Natural killer cell (primary cell): ENCODE data around the gene ATP1B3. TPM values are rescaled to one million over a fixed set of nuclear protein-coding genes. Genes with fewer than 3 reads are reported as not detected.

Source experiments
- ATAC-seq, 3 donors: fragments of 150-1000 bp in 2 of 3; fragments of 200-7000 bp in 1 of 3; cut with Tn5 transposase; 1 replicate in 1 of 3; 2 replicates in 2 of 3; pipeline ENCODE4 v1.10.0; 2021; ENCODE audit warnings: mild to moderate bottlenecking in 2 of 3, moderate library complexity in 2 of 3
- DNase-seq, 2 donors: peaks; one replicate each; pipeline versions ENCODE4 v3.0.0 to v3.0.0-alpha.2; 2013 to 2021; ENCODE audit warnings: mixed read lengths in 1 of 2
- H3K27ac ChIP-seq: one replicate; pipeline ENCODE4 v1.5.1; 2013; ENCODE audit warnings: mild to moderate bottlenecking, low read length
- H3K27me3 ChIP-seq: one replicate; pipeline ENCODE4 v1.6.1; 2013; ENCODE audit warnings: low read length; ENCODE audit not compliant: control insufficient read depth, insufficient read depth
- H3K36me3 ChIP-seq: one replicate; pipeline ENCODE4 v1.6.1; 2013; ENCODE audit warnings: low read length; ENCODE audit not compliant: control insufficient read depth, insufficient read depth
- H3K4me1 ChIP-seq: one replicate; pipeline ENCODE4 v1.6.1; 2013; ENCODE audit warnings: low read length; ENCODE audit not compliant: control insufficient read depth, insufficient read depth
- H3K4me3 ChIP-seq: one replicate; pipeline ENCODE4 v1.5.1; 2013; ENCODE audit warnings: low read length
- H3K9me3 ChIP-seq: one replicate; pipeline ENCODE4 v1.6.1; 2013; ENCODE audit warnings: low read length; ENCODE audit not compliant: control insufficient read depth, insufficient read depth
- H3K27ac Mint-ChIP-seq, 2 donors: one replicate each; pipeline ENCODE4 v1.8.0; 2022; ENCODE audit warnings: mild to moderate bottlenecking in 2 of 2, mixed read lengths in 2 of 2, moderate library complexity in 1 of 2
- H3K27me3 Mint-ChIP-seq, 2 donors: one replicate each; pipeline ENCODE4 v1.8.0; 2022; ENCODE audit warnings: low read depth in 2 of 2, mixed read lengths in 2 of 2
- H3K36me3 Mint-ChIP-seq: one replicate; pipeline ENCODE4 v1.8.0; 2022; ENCODE audit warnings: mixed read lengths
- H3K4me1 Mint-ChIP-seq, 2 donors: one replicate each; pipeline ENCODE4 v1.8.0; 2022; ENCODE audit warnings: mixed read lengths in 2 of 2
- H3K4me3 Mint-ChIP-seq: one replicate; pipeline ENCODE4 v1.8.0; 2022; ENCODE audit warnings: mild to moderate bottlenecking, moderate library complexity, mixed read lengths
- H3K9me3 Mint-ChIP-seq, 2 donors: one replicate each; pipeline ENCODE4 v1.8.0; 2022; ENCODE audit warnings: mixed read lengths in 2 of 2
- WGBS: methylation state at CpG from one replicate; pipeline ENCODE4 v1.1.7; 2013; ENCODE audit warnings: missing lambda C conversion rate; ENCODE audit not compliant: insufficient coverage; 5-methylcytosine and 5-hydroxymethylcytosine counted together
- intact Hi-C: fragments of 100-400 bp; cut with micrococcal nuclease; formaldehyde crosslinking; loops from one replicate; pipeline ENCODE4 v1.14.2; 2022
- total RNA-seq, 4 donors: library from RNA; stranded (reverse); fragments of 120-200 nt in 1 of 4; gene quantifications; one replicate each; pipeline versions ENCODE4 v1.2.3 to v1.2.4, GENCODE V29; 2013 to 2022
- TF ChIP-seq, protein P1 (sequence below): fragments of 200-600 bp; IDR thresholded peaks from one replicate; pipeline ENCODE4 v1.8.0; 2022; ENCODE audit warnings: antibody characterized with exemption

Gene ATP1B3
- total RNA-seq, 3 donors from 2014 or later (not counting 1 experiment from before 2014, with no cell fraction given): 46.7 to 81.1 (median 78.2) TPM

- WGBS: 68% methylated on average over 3 of the region's 3 CpGs
- peak overlapping the region; percentile 81 to 95 for H3K27ac Mint-ChIP-seq
- H3K9me3 ChIP-seq: no peaks in the 10 kb centered on the region
- no peak overlapping the region for H3K4me3 ChIP-seq
- H3K36me3 Mint-ChIP-seq: no peaks in the 10 kb centered on the region
- intact Hi-C loops: loop anchor here (5.0 kb wide), 2 partner anchors 34 to 81 kb away; no protein-coding TSS in a partner anchor
- H3K27me3 Mint-ChIP-seq: no peaks in the 10 kb centered on the region
- no peaks in the 10 kb centered on the region for H3K36me3 ChIP-seq
- DNase-seq: peak in 1 of 2 donors; percentile 18
- H3K4me3 Mint-ChIP-seq: peak overlapping the region; percentile 83
- peaks cover 38 to 40% of the 10 kb centered on the region in 2 donors for H3K4me1 Mint-ChIP-seq
- TF ChIP-seq, protein P1, sequence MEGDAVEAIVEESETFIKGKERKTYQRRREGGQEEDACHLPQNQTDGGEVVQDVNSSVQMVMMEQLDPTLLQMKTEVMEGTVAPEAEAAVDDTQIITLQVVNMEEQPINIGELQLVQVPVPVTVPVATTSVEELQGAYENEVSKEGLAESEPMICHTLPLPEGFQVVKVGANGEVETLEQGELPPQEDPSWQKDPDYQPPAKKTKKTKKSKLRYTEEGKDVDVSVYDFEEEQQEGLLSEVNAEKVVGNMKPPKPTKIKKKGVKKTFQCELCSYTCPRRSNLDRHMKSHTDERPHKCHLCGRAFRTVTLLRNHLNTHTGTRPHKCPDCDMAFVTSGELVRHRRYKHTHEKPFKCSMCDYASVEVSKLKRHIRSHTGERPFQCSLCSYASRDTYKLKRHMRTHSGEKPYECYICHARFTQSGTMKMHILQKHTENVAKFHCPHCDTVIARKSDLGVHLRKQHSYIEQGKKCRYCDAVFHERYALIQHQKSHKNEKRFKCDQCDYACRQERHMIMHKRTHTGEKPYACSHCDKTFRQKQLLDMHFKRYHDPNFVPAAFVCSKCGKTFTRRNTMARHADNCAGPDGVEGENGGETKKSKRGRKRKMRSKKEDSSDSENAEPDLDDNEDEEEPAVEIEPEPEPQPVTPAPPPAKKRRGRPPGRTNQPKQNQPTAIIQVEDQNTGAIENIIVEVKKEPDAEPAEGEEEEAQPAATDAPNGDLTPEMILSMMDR: no peak
- H3K9me3 Mint-ChIP-seq: no peaks in the 10 kb centered on the region
- no peaks in the 10 kb centered on the region for H3K27me3 ChIP-seq
- no peak for ATAC-seq
- H3K27ac ChIP-seq: no peak overlapping the region
- peaks cover 6% of the 10 kb centered on the region for H3K4me1 ChIP-seq
Measured at GRCh38 chr3:141877911-141878310, 1.5 kb downstream of the ATP1B3 start.

DNA sequence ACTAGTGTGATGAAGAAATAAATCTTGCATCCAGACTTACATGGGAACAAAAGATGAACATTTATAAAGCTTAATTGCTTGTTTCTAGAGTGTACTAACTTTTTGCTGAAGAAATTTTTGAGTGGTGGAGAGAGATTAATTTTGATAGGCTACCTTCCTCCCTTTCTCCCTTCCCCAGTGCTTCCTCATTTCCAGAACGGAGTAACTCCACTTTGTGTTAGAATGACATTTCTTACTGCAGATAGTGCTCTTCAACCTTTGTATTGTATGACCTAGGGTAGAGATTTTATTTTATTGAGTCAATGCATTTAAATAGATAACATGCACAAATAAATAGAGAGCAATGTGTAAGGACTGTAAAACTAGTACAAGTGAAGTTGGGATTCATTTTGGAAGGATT is 1.9 kb downstream of the ATP1B3 start:
- Histone ChIP-seq H3K36me3 (no peaks in the 10 kb centered on the region), H3K9me3 (no peaks in the 10 kb centered on the region), H3K4me3 (no peak overlapping the region), H3K27ac (no peak overlapping the region), H3K27me3 (no peaks in the 10 kb centered on the region), H3K4me1 (peaks cover 6% of the 10 kb centered on the region)
- TF ChIP-seq, protein P1: no peak
- intact Hi-C loops: loop anchor here (5.0 kb wide), 2 partner anchors 34 to 81 kb away; no protein-coding TSS in a partner anchor
- Mint-ChIP-seq H3K27ac (peak overlapping the region; percentile 81 to 95), H3K27me3 (no peaks in the 10 kb centered on the region), H3K4me3 (peak overlapping the region; percentile 83), H3K36me3 (no peaks in the 10 kb centered on the region), H3K4me1 (peaks cover 41 to 43% of the 10 kb centered on the region in 2 donors), H3K9me3 (no peaks in the 10 kb centered on the region)
- no peak for DNase-seq
- WGBS: no CpG with 5 or more reads among the region's 1 CpG
- ATAC-seq: no peak

DNA sequence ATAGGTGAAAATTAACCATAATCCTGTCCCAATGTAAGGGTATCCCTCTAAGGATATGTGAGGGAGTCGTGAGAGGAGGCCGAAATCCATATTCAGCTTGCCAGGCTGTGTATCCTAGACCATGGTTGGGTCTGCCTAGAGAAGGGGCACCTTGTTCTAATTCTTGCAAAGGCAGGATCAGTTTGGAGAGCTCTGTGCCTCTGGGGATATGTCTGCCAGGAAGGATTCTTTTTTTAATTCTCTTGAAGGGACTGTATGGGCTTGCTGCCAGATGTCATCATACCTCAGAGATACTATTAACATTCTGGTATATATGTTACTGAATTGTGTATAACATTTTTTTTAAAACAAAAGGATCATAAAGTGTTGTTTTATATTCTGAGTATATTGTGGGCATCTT is 2.4 kb downstream of the ATP1B3 start:
- whole genome bisulfite sequencing: 94% methylated on average over 2 of the region's 2 CpGs
- no peaks in the 10 kb centered on the region for H3K36me3 Mint-ChIP-seq
- no peaks in the 10 kb centered on the region for H3K9me3 ChIP-seq
- no peaks in the 10 kb centered on the region for H3K36me3 ChIP-seq
- H3K27ac Mint-ChIP-seq: peak overlapping the region; percentile 81 to 95
- H3K9me3 Mint-ChIP-seq: no peaks in the 10 kb centered on the region
- H3K4me1 Mint-ChIP-seq: peaks cover 43 to 45% of the 10 kb centered on the region in 2 donors
- peaks cover 6% of the 10 kb centered on the region for H3K4me1 ChIP-seq
- H3K27me3 Mint-ChIP-seq: no peaks in the 10 kb centered on the region
- H3K27ac ChIP-seq: no peak overlapping the region
- ATAC-seq: no peak
- intact Hi-C loops: loop anchor here (5.0 kb wide), 2 partner anchors 33 to 82 kb away; no protein-coding TSS in a partner anchor
- TF ChIP-seq, protein P1: no peak
- peak in 1 of 2 donors; percentile 17 for DNase-seq
- no peak overlapping the region for H3K4me3 Mint-ChIP-seq
- H3K4me3 ChIP-seq: no peak overlapping the region
- no peaks in the 10 kb centered on the region for H3K27me3 ChIP-seq

DNA sequence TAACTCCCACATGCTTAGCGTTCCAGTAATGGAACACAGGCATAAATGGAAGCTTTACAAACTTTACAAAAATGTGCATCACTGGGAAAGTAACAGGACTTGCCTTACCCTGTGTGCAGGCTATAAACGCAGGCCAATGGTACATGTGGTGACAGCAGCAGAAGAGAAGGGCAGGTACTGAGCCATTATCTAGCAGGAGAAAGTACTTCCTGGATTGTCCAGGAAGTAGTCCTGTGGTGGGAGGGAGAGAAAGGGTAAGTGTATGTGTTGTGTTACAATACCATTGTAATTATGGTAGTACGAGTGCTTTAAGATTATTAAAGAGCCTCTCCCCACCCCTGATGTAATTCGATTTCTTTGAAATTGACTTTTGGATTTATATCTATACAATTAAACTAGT is 5.3 kb downstream of the ATP1B3 start:
- 87% methylated on average over 2 of the region's 4 CpGs for WGBS
- ATAC-seq (no peak), DNase-seq (no peak)
- peaks cover 3% of the 10 kb centered on the region for H3K4me1 ChIP-seq
- no peaks in the 10 kb centered on the region for H3K36me3 ChIP-seq
- TF ChIP-seq, protein P1: no peak
- no peaks in the 10 kb centered on the region for H3K9me3 ChIP-seq
- intact Hi-C loops: no loop called here
- no peak overlapping the region for H3K4me3 Mint-ChIP-seq
- H3K4me1 Mint-ChIP-seq: peaks cover 45 to 54% of the 10 kb centered on the region in 2 donors
- no peaks in the 10 kb centered on the region for H3K27me3 ChIP-seq
- no peak overlapping the region for H3K4me3 ChIP-seq
- H3K27ac ChIP-seq: no peak overlapping the region
- H3K9me3 Mint-ChIP-seq: no peaks in the 10 kb centered on the region
- H3K27ac Mint-ChIP-seq: no peak overlapping the region
- no peaks in the 10 kb centered on the region for H3K27me3 Mint-ChIP-seq
- H3K36me3 Mint-ChIP-seq: no peaks in the 10 kb centered on the region
